Measurements from ENCODE around the gene RBM28.

RBM28 gene

DNA sequence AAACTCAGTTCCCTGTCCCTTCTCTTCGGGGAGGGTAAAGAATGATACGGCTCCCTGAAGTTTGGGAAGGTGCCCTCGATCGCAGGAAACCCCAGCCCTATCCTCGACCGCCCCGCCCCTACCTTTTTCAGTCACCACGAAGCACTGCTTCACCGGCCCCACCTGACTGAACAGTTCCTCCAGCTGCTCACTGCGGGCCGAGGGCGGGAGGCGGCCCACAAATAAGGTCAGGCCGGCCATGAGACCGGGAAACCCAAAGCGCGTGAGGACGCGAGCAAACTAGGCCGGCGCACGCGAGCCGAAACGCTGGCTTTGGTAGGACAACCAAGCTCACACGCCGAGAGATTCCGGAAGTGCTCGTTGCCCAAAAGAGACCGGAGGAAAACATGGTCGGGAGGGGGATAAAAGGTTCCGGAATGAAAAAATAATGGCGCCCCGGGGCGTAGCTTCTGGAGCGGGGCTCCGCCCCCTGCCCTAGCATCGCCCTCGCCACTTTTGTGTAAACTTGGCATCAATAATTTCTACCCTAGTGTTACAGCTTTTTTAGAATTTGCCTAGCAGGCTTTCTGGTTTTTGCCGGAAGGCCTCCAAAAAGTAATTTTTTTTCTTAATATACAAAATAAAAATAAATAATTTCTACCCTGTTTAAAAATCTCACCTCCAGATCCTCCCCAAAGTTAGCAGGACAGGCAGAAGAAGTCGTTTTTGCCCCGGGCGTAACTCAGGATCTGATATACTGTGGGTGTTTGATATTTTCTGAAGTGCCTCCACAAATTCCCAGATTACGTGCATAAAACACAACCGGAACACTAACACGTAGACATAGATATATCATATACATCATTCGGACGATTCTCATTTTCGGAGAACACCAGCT, at the start of gene RBM28:
RBM28 (minus strand) TSS at position 355 of the 877 bp plus-strand sequence; CDS start at position 240, 115 bp downstream.
- DNase-seq = peak; percentile 96

- no peak for DNase-seq
These were observed 49.0 kb upstream of the RBM28 start for GRCh38 chr7:128392446-128393327.

GRCh38 chr7:128391805-128392204, 48.1 kb upstream of the RBM28 start:
- DNase-seq = no peak

- DNase-seq = no peak
These were observed 47.3 kb upstream of the RBM28 start for GRCh38 chr7:128390871-128391565.

DNA sequence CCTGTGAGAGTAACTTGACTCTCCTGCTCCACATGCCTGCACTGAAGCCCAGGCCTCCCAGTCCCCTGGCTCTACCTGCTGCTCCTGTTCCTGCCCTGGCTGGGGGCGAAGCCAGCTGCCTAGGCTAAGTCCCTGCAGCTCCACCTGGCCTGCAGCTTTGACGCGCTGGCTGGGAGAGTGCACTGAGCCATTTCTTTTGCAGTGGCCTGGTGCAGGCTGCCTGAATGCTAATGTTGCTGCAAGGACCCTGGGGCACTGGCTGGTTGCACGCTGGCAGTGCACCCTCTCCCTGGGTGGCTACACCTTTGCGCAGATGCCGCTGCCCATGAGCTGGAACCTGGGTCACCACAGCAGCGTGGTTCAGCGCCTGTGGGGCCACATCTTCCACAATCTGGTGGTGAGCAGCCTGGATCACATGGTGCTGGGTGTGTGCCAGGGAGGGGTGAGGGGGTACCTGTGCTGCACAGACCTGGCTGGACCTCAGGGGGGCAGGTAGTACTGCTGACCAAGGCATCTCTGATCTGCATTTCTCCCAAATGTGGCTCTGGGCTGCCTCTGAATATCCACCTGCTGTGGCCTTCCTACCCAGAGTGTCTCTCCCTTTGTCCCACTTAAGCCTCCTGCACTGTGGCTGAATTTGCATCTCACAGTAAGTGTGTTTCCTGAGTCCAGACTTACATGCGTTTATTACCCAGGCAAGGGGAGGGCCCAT, 46.1 kb upstream of the RBM28 start:
- peak; percentile 48 for DNase-seq

GRCh38 chr7:128389085-128389617, 45.4 kb upstream of the RBM28 start:
- DNase-seq = no peak

DNA sequence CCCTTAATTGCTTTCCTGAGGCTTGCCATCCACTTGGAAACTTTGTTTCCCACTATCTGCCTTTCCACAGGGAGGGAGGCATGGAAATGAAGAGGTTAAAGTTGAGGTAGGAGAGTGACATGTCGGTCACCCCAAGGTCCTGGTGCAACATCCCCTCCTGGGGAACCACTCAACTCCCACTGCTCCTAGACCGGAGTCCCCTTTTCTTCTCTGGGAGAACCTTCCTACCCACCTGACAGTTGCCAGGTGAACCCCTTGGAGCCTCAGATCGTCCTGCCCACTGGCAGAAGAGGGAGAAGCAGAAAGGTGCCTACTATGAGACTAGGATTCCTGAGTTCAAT, 44.4 kb upstream of the RBM28 start:
- no peak for DNase-seq

GRCh38 chr7:128387216-128388144, 43.8 kb upstream of the RBM28 start:
- DNase-seq = peak; percentile 88

DNA sequence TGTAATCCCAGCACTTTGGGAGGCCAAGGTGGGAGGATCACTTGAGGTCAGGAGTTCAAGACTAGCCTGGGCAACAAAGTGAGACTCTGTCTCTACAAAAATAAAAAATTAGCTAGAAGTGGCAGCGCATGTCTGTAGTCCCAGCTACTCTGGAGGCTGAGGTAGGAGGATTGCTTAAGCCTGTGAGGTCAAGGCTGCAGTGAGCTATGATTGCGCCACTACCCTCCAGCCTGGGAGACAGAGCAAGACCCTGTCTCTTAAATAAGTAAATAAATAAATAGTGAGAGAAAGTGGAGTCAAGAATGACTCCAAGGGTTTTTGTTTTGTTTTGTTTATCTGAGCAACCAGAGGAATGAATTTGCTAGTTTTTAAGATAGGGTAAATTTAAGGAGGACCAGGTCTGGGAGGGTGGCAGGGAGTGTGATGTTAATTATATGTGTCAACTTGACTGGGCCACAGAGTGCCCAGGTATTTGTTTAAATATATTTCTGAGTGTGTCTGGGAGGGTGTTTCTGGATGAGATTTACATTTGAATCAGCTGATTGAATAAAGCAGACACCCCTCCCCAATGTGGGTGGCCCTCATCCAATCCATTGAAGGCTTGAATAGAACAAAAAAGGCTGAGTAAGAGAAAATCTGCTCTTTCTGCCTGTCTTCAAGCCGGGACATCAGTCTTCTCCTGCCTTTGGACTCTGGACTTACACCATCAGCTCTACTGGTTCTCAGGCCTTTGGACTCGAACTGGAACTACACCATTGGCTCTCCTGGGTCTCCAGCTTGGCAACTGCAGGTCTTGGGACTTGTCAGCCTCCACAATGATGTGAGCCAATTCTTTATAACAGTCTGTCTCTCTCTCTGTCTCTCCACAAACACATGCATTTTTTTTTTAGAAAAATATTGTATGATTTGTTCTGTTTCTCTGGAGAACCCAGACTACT, 42.5 kb upstream of the RBM28 start:
- DNase-seq = no peak

DNA sequence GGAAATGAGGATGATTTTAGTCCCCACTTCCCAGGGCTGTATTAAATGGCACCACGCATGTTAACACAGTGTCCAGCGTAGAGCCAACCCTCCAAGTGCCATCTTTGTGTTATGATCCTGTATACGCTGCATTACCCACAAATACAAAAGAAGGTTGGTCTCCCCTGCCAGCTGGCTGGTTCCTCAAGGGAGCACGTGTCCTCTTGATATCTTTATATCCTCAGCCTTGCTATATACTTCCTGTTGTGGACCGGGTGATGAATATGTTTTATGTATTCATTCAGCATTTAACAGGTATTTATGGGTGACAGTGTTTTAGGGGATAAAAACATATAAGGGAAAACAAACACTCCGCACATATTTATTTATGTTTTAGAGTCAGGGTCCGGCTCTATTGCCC, 41.0 kb upstream of the RBM28 start:
- no peak for DNase-seq

DNA sequence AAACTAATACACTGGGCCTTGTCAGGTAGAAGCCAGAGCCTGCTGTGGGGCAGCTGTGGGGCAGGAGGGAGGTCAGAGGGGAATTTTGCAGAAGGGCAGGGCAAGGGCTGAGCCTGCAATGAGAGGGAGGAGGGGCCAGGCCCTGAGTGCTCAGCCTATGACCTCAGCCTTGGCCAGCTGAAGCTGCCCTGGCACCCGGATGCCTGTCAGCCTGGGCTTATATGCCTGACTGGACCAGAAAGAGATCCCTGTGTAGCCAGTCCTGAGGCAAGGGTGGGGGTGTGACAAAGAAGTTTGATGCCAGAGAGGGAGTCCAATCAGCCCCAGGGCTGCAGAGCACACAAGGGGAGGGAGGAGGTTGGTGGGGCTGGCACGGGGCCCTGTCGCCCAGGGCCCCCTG, 40.1 kb upstream of the RBM28 start:
- DNase-seq = no peak

- peak; percentile 58 for DNase-seq
These were observed 37.6 kb upstream of the RBM28 start for GRCh38 chr7:128381161-128381821.

GRCh38 chr7:128380483-128381106, 36.9 kb upstream of the RBM28 start:
- no peak for DNase-seq

DNA sequence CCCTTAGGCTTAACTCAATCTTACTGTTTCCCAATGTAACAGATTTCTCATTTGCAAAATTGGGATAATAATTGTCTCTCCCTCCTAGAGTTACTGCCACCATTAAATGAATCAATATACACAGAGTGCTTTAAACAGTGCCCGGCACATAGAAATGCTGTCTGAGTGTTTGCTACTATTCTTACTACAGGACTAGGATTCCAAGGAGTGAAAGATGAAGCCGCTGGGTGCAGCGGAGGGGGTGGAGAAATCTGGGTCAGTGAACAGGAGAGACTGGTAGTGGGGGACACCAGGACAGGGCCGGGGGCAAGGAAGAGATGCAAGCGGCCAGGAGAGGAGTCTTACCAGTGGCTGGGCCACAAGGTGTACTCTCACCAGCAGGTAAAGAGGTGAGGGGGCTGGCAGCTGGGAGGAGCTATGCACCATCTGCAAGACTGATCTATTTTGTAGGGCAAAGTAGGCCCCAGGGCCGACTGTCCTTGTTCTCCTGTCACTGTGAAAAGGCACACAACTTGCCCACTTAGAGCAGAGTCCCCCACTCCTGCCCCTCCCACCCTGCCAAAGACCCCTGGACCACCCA, 36.3 kb upstream of the RBM28 start:
- DNase-seq = no peak

DNA sequence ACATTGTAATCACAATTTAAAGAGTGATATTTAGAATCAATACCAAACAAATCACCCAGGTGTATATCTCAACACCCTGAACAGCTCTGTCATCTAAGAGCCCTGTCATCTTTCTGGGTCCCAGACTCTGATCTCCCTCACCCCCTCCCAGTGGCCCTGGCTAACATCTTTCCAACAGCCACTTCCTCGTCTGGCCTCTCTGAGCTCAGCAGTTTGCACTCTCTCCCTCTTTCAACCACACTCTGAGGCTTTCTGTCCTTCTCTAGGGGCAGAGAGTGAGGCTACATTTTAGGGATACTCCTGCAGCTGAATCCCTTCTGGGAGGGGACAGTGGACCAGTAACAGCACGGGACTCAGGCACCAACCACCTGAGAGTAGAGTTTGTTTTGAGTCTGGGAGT, 34.9 kb upstream of the RBM28 start:
- no peak for DNase-seq

DNA sequence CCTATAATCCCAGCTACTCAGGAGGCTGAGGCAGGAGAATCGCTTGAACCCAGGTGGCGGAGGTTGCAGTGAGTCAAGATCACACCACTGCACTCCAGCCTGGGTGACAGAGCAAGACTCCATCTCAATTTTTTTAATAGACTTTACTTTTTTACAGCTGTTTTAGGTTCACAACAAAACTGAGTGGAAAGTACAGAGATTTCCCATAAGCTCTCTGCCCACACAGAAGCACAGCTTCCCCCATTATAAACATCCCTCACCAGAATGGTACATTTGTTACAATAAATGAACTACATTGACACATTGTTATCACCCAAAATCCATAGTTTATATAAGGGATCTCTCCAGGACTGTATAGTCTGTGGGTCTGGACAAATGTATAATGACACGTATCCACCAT, 32.4 kb upstream of the RBM28 start:
- no peak for DNase-seq

DNA sequence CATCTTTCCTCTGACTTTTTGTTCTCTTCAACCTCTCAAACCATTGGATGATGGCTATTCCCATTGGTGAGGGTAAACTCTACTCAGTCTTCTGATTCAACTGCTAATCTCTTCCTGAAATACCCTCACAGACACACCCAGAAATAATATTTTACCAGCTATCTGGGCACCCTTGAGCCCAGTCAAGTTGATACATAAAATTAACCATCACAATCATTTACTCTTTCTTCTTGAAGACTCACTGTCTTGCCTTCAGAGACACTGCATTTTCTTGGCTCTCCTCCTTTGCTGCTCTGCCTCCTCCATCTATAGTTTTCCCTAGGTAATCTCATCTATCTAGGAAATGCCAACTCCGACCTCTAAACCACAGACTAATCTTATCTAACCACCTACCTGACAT, 30.3 kb upstream of the RBM28 start:
- no peak for DNase-seq

DNA sequence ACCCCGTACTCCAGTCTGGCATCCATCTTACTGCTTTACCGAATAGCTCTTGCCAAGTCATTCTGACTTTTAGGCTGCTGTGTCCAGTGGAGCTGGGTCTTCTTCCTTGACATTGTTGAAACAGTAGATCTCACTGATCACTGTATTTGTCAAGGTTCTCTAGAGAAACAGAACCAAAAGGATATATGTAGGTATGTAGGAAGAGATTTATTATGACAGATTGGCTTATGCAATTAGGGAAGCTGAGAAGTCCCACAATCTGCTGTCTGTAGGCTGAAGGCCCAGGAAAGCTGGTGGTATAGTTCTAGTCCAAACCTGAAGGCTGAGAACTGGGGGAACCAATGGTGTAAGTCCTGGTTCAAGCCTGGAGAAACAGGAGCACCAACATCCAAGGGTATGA, 29.9 kb upstream of the RBM28 start:
- peak; percentile 61 for DNase-seq

GRCh38 chr7:128370491-128370890, 26.8 kb upstream of the RBM28 start:
- no peak for DNase-seq
